Activated CD4-positive, alpha-beta memory T cell treated with anti-CD3 and anti-CD28 coated beads, Interleukin-2, amount 10 ng/mL, durations not matched to agents 7 days and 5 days (primary cell): Measurements from ENCODE around the gene FLT4. TPM values are rescaled to one million over a fixed set of nuclear protein-coding genes. Genes with fewer than 3 reads are reported as not detected.

Experiments
- CTCF ChIA-PET: fragments of 350-600 bp; sonication (Branson Sonifier 250); formaldehyde crosslinking; loops from one replicate; lab custom pipeline; 2021; ENCODE audit warnings: antibody characterized with exemption, inconsistent platforms; lab: Charles Lee
- POLR2A ChIA-PET: fragments of 350-600 bp; sonication (Branson Sonifier 250); formaldehyde crosslinking; loops from one replicate; lab custom pipeline; 2021; ENCODE audit warnings: antibody characterized with exemption; lab: Charles Lee
- DNase-seq: peaks from one replicate; pipeline ENCODE4 v3.0.0-alpha.2; 2020
- H3K27ac Mint-ChIP-seq: one replicate; pipeline ENCODE4 v1.8.0; 2021; ENCODE audit warnings: mild to moderate bottlenecking, mixed read lengths
- H3K27me3 Mint-ChIP-seq: one replicate; pipeline ENCODE4 v1.8.0; 2021; ENCODE audit warnings: mixed read lengths
- H3K36me3 Mint-ChIP-seq: one replicate; pipeline ENCODE4 v1.8.0; 2021; ENCODE audit warnings: low read depth, mixed read lengths
- H3K4me1 Mint-ChIP-seq: one replicate; pipeline ENCODE4 v1.8.0; 2021; ENCODE audit warnings: mixed read lengths
- H3K4me3 Mint-ChIP-seq: one replicate; pipeline ENCODE4 v1.8.0; 2021; ENCODE audit warnings: mild to moderate bottlenecking, mixed read lengths
- H3K9me3 Mint-ChIP-seq: one replicate; pipeline ENCODE4 v1.8.0; 2021; ENCODE audit warnings: mixed read lengths
- total RNA-seq, 2 experiments: library from RNA; stranded (reverse); gene quantifications; one replicate each; pipeline ENCODE4 v1.2.3, GENCODE V29; 2021

FLT4 gene
- total RNA-seq, 2 experiments from 2014 or later, result 0.38 to 0.45 TPM

GRCh38 chr5:180590543-180591310, 58.7 kb downstream of the FLT4 start:
- Mint-ChIP-seq H3K27ac (no peak overlapping the region), H3K4me3 (no peak overlapping the region), H3K36me3 (no peaks in the 10 kb centered on the region), H3K27me3 (peaks cover 40% of the 10 kb centered on the region), H3K4me1 (peaks cover 7% of the 10 kb centered on the region), H3K9me3 (no peaks in the 10 kb centered on the region)
- DNase-seq, result peak; percentile 13
- ChIA-PET POLR2A (no interaction called here), CTCF (no interaction called here)

DNA sequence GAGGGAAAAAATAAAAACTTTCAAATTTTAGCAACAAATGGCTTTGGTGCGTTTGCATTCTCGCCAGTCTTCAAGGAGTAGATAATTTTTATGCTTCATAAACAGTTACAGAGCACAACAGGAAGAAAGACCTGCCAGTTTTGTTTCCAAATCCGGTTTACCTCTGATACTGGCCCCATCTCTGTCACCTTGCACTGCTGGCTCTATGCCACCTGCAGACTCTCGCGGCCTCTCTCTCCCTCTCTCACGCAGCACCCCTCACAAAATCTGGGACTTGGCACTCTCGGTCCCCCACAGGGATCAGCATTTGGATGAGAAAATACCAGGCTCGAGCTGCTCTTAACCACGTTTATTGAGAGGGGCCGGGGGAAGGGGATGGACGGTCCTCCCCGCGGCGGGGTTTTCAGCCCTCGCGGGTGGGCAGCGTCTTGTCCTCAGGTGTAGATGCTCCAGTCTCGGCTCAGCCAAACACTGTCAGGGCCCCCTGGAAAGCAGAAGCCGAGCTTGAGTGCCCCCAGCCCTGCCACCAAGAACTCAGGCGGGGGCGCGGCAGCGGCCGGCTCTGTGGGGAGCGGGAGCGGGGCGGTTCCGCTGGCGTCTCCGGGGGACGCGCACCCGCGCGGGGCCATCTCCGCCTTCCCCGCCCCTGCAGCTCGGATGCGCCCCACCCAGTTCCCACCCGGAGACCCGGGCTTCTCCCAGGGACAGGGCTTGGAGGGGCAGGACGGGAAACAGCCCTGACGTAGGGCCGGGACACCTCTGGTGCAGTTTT, 59.4 kb downstream of the FLT4 start:
- peak; percentile 15 for DNase-seq
- H3K27ac Mint-ChIP-seq, result no peak overlapping the region
- no peaks in the 10 kb centered on the region for H3K36me3 Mint-ChIP-seq
- no peak overlapping the region for H3K4me3 Mint-ChIP-seq
- H3K9me3 Mint-ChIP-seq, result no peaks in the 10 kb centered on the region
- ChIA-PET CTCF (no interaction called here), POLR2A (no interaction called here)
- H3K4me1 Mint-ChIP-seq, result peaks cover 7% of the 10 kb centered on the region
- H3K27me3 Mint-ChIP-seq, result peaks cover 40% of the 10 kb centered on the region

DNA sequence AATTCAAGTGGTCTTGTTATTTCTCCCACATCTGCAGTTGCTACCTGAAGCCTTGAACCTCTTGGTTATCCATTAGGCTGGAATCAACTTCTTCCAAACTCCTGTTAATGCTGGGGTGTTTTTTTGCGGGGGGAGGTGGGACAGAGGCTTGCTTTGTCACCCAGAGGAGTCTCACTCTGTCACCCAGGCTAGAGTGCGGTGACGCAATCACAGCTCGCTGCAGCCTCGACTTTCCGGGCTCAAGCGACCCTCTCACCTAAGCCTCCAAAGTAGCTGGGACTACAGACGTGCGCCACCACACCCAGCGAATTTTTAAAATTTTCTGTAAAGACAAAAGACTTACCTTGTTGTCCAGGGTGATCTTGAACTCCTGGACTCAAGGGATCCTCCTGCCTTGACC, 62.5 kb downstream of the FLT4 start:
- H3K27ac Mint-ChIP-seq, result no peak overlapping the region
- peaks cover 28% of the 10 kb centered on the region for H3K27me3 Mint-ChIP-seq
- DNase-seq, result no peak
- no peaks in the 10 kb centered on the region for H3K36me3 Mint-ChIP-seq
- ChIA-PET CTCF (no interaction called here), POLR2A (no interaction called here)
- H3K9me3 Mint-ChIP-seq, result no peaks in the 10 kb centered on the region
- peaks cover 3% of the 10 kb centered on the region for H3K4me1 Mint-ChIP-seq
- no peak overlapping the region for H3K4me3 Mint-ChIP-seq

DNA sequence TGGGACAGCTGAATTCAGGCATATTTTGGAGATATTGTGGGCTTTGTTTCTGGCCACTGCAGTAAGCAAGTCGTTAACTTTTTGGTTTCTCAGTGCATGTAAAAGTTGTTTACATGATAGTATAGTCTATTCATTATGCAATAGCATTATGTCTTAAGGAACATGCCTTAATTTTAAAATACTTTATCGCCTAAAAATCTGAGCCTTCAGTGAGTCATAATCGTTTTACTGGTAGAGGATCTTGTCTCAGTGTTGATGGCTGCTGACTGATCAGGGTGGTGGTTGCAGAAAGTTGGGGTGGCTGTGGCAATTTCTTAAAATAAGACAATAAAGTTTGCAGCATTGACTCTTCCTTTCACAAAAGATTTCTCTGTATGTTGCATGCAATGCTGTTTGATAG, 63.2 kb downstream of the FLT4 start:
- Mint-ChIP-seq H3K36me3 (no peaks in the 10 kb centered on the region), H3K27ac (no peak overlapping the region), H3K4me1 (peaks cover 3% of the 10 kb centered on the region), H3K27me3 (peaks cover 28% of the 10 kb centered on the region), H3K9me3 (no peaks in the 10 kb centered on the region), H3K4me3 (no peak overlapping the region)
- DNase-seq, result no peak
- POLR2A ChIA-PET, result no interaction called here
- CTCF ChIA-PET, result no interaction called here

DNA sequence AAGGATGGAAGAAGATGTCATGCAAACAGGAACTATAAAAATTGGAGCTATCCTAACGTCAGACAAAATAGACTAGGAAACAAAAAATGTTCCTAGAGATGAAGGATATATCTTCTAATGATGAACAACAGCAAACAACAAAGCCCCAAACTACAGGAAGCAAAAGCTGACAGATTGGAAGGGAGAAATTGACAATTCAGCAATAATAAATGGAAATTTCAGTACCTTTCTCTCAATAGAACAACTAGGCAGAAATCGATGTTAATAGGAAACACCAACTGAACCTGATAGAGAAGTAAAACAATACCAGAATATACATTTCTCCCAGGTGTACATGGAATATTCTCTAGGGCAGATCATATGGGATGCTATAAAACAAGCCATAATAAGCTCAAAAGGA, 65.7 kb downstream of the FLT4 start:
- POLR2A ChIA-PET, result no interaction called here
- Mint-ChIP-seq H3K27ac (no peak overlapping the region), H3K9me3 (no peaks in the 10 kb centered on the region), H3K4me3 (no peak overlapping the region), H3K36me3 (no peaks in the 10 kb centered on the region), H3K27me3 (peaks cover 16% of the 10 kb centered on the region), H3K4me1 (no peaks in the 10 kb centered on the region)
- CTCF ChIA-PET, result interaction anchor here (0.8 kb wide), 1 partner anchor 22 kb away, joined by 3 read pairs; no protein-coding TSS in a partner anchor
- no peak for DNase-seq

- ChIA-PET CTCF (interaction anchor here (0.5 to 0.7 kb wide), 2 partner anchors 89 to 113 kb away, joined by 3 read pairs; no protein-coding TSS in a partner anchor), POLR2A (no interaction called here)
- DNase-seq, result no peak
- Mint-ChIP-seq H3K36me3 (peaks cover 16% of the 10 kb centered on the region), H3K4me3 (no peak overlapping the region), H3K4me1 (no peaks in the 10 kb centered on the region), H3K9me3 (no peaks in the 10 kb centered on the region), H3K27me3 (peaks cover 2% of the 10 kb centered on the region), H3K27ac (no peak overlapping the region)
Measured at GRCh38 chr5:180580681-180581080, 68.7 kb downstream of the FLT4 start.

- Mint-ChIP-seq H3K9me3 (no peaks in the 10 kb centered on the region), H3K27ac (no peak overlapping the region), H3K4me1 (peaks cover 3% of the 10 kb centered on the region), H3K36me3 (peaks cover 33% of the 10 kb centered on the region), H3K27me3 (no peaks in the 10 kb centered on the region), H3K4me3 (no peak overlapping the region)
- no peak for DNase-seq
- ChIA-PET CTCF (interaction anchor here (0.7 kb wide), 1 partner anchor 247 kb away, joined by 5 read pairs; no protein-coding TSS in a partner anchor), POLR2A (interaction anchor here (0.9 kb wide), 1 partner anchor 13 kb away, joined by 3 read pairs; no protein-coding TSS in a partner anchor)
Measured at GRCh38 chr5:180575571-180575970, 73.8 kb downstream of the FLT4 start.

GRCh38 chr5:180568914-180569313, 80.5 kb downstream of the FLT4 start:
- POLR2A ChIA-PET, result no interaction called here
- Mint-ChIP-seq H3K27ac (no peak overlapping the region), H3K9me3 (no peaks in the 10 kb centered on the region), H3K4me3 (no peak overlapping the region), H3K36me3 (peaks cover 51% of the 10 kb centered on the region), H3K27me3 (no peaks in the 10 kb centered on the region), H3K4me1 (peaks cover 2% of the 10 kb centered on the region)
- no peak for DNase-seq
- CTCF ChIA-PET, result no interaction called here

DNA sequence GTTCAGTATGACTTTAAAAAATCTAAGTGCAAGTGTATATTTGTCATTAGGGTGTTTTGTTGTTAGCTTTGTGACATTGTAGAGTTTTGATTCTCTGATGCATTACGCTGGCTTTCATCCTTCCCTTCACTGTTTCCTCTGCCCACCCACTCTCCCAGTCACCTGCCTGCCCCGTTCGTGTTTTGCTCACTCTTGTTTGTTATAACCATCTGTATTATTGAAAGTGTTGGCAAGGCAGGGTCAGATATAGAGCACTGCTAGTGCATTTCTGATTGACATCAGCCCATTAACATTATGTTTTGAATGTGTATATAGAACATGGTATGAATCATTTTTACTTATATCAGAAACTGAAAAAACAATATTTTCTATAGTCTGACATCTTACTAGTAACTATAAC, 85.4 kb downstream of the FLT4 start:
- ChIA-PET CTCF (interaction anchor here (0.6 kb wide), 1 partner anchor 301 kb away, joined by 3 read pairs; no protein-coding TSS in a partner anchor), POLR2A (no interaction called here)
- Mint-ChIP-seq H3K4me1 (peaks cover 22% of the 10 kb centered on the region), H3K4me3 (no peak overlapping the region), H3K36me3 (peaks cover 81% of the 10 kb centered on the region), H3K27me3 (no peaks in the 10 kb centered on the region), H3K9me3 (no peaks in the 10 kb centered on the region), H3K27ac (no peak overlapping the region)
- no peak for DNase-seq

- no peak overlapping the region for H3K27ac Mint-ChIP-seq
- POLR2A ChIA-PET, result no interaction called here
- peaks cover 26% of the 10 kb centered on the region for H3K4me1 Mint-ChIP-seq
Measured at GRCh38 chr5:180558232-180558631, 91.2 kb downstream of the FLT4 start.

GRCh38 chr5:180557217-180557809, 92.1 kb downstream of the FLT4 start:
- no peak overlapping the region for H3K27ac Mint-ChIP-seq

More at GRCh38 chr5:180558232-180558631, 91.2 kb downstream of the FLT4 start:
- CTCF ChIA-PET, result interaction anchor here (1.1 kb wide), 1 partner anchor 9 kb away, joined by 3 read pairs; no protein-coding TSS in a partner anchor
- peaks cover 72% of the 10 kb centered on the region for H3K36me3 Mint-ChIP-seq
- H3K27me3 Mint-ChIP-seq, result no peaks in the 10 kb centered on the region
- no peak for DNase-seq
- H3K9me3 Mint-ChIP-seq, result no peaks in the 10 kb centered on the region
- no peak overlapping the region for H3K4me3 Mint-ChIP-seq

DNA sequence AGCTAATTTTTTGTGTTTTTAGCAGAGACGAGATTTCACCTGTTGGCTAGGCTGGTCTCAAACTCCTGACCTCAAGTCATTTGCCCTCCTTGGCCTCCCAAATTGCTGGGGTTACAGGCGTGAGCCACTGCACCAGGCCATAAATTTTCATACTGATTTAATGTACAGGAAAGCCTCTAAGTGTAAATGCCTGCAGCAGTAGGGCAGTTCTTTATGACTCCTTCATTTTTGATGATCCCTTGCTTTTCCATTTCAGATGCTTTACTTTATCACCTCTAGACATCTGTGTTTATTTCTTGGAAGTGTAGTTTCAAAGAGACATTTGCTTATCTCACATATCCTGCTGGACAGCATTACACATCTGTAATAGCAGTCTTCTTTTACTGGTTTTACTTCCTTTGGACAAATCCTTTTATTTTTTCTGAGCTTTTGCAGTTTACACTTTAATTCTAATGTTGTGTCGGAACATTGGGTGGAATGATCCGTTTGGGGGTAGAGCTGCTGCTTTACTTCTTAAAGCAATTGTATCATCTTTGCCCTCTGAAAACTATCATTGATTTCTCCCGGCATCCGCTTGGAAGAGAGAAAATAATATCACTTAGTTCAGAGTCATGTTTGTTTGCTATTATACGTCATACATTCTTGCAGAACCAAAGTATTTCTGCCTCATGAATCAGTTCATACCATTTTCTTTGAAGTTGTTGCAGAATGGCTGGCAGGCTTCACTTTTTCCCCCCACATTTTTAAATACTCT, 94.1 kb downstream of the FLT4 start:
- Mint-ChIP-seq H3K4me3 (no peak overlapping the region), H3K27me3 (no peaks in the 10 kb centered on the region), H3K9me3 (no peaks in the 10 kb centered on the region), H3K27ac (no peak overlapping the region), H3K36me3 (peaks cover 68% of the 10 kb centered on the region), H3K4me1 (peaks cover 10% of the 10 kb centered on the region)
- no peak for DNase-seq
- POLR2A ChIA-PET, result no interaction called here
- CTCF ChIA-PET, result no interaction called here

More at GRCh38 chr5:180557217-180557809, 92.1 kb downstream of the FLT4 start:
- no peak for DNase-seq
- Mint-ChIP-seq H3K4me1 (peaks cover 22% of the 10 kb centered on the region), H3K9me3 (no peaks in the 10 kb centered on the region), H3K27me3 (no peaks in the 10 kb centered on the region), H3K36me3 (peaks cover 72% of the 10 kb centered on the region), H3K4me3 (no peak overlapping the region)
- ChIA-PET CTCF (interaction anchor here (1.1 kb wide), 1 partner anchor 10 kb away, joined by 3 read pairs; no protein-coding TSS in a partner anchor), POLR2A (no interaction called here)
